HG02759 (cell line): ENCODE data around the gene PON1.

Experiments
- ATAC-seq: cut with Tn5 transposase; IDR thresholded peaks from one replicate; pipeline ENCODE4 v1.9.1; 2021; ENCODE audit warnings: mild to moderate bottlenecking, moderate library complexity; ENCODE audit not compliant: unreplicated experiment

PON1 gene

GRCh38 chr7:95261895-95262415 lies 62.4 kb downstream of the PON1 start:
- ATAC-seq, result no peak

- ATAC-seq, result no peak
Observed at GRCh38 chr7:95255691-95256090, 68.6 kb downstream of the PON1 start.

- no peak for ATAC-seq
Observed at GRCh38 chr7:95253986-95254385, 70.3 kb downstream of the PON1 start.

- ATAC-seq, result no peak
Observed at GRCh38 chr7:95251966-95252365, 72.4 kb downstream of the PON1 start.

GRCh38 chr7:95250571-95250970 lies 73.8 kb downstream of the PON1 start:
- ATAC-seq, result no peak
